ENCODE data around the gene HERC3.

Gene HERC3

GRCh38 chr4:88610771-88611170 lies 18.5 kb downstream of the HERC3 start:
- peak overlapping the region; percentile 44; the same call in 1 of the 2 replicates for H3K27ac ChIP-seq
- no peak for TF ChIP-seq CTCF (conservative IDR thresholded peaks at IDR 0.05)

- TF ChIP-seq CTCF (conservative IDR thresholded peaks at IDR 0.05): no peak
- peak overlapping the region; percentile 44 for H3K27ac ChIP-seq
Observed at GRCh38 chr4:88613417-88613875, 21.2 kb downstream of the HERC3 start.

GRCh38 chr4:88614058-88614457 lies 21.8 kb downstream of the HERC3 start:
- TF ChIP-seq CTCF (conservative IDR thresholded peaks at IDR 0.05): no peak

GRCh38 chr4:88616275-88617150 lies 24.2 kb downstream of the HERC3 start:
- H3K27ac ChIP-seq: no peak overlapping the region
- TF ChIP-seq CTCF (conservative IDR thresholded peaks at IDR 0.05): no peak

More at GRCh38 chr4:88614058-88614457, 21.8 kb downstream of the HERC3 start:
- peak overlapping the region; percentile 44 for H3K27ac ChIP-seq

GRCh38 chr4:88618782-88619485 lies 26.7 kb downstream of the HERC3 start:
- no peak overlapping the region for H3K27ac ChIP-seq
- TF ChIP-seq CTCF (conservative IDR thresholded peaks at IDR 0.05): no peak

- TF ChIP-seq CTCF (conservative IDR thresholded peaks at IDR 0.05): no peak
- no peak overlapping the region for H3K27ac ChIP-seq
Observed at GRCh38 chr4:88619971-88620370, 27.7 kb downstream of the HERC3 start.

- no peak overlapping the region for H3K27ac ChIP-seq
- no peak for TF ChIP-seq CTCF (conservative IDR thresholded peaks at IDR 0.05)
Observed at GRCh38 chr4:88621763-88622327, 29.6 kb downstream of the HERC3 start.

Data from VCaP (cell line).